SK-N-SH (cell line): ENCODE measurements around the gene ADAM11.

Experiments
- CHD2 ChIP-seq: fragments of 150-350 bp; IDR thresholded peaks from 2 replicates; pipeline ENCODE4 v1.6.1; 2018; ENCODE audit warnings: low read length; ENCODE audit not compliant: partially characterized antibody
- CTCF ChIP-seq: fragments of 200-600 bp; sonication (generic); IDR thresholded peaks from 2 replicates; pipeline ENCODE4 v1.6.1; 2017; ENCODE audit warnings: antibody characterized with exemption, mild to moderate bottlenecking, moderate library complexity
- EZH2phosphoT487 ChIP-seq: fragments of 200-600 bp; sonication (generic); IDR thresholded peaks from 2 replicates; pipeline ENCODE4 v1.6.1; 2017; ENCODE audit warnings: low read depth, mixed run types, mild to moderate bottlenecking, antibody characterized with exemption, moderate library complexity, borderline replicate concordance
- FOXM1 ChIP-seq: IDR thresholded peaks from 2 replicates; pipeline ENCODE4 v1.4.0; 2012; ENCODE audit warnings: low read depth, mild to moderate bottlenecking
- GABPA ChIP-seq: IDR thresholded peaks from 2 replicates; pipeline ENCODE4 v1.4.0; 2012; ENCODE audit warnings: low read depth, mild to moderate bottlenecking
- GATA2 ChIP-seq: sonication (generic); formaldehyde crosslinking; IDR thresholded peaks from 2 replicates; pipeline ENCODE4 v1.5.0; 2020; ENCODE audit warnings: mild to moderate bottlenecking, missing genetic modification reagents
- MEF2A ChIP-seq: IDR thresholded peaks from 2 replicates; pipeline ENCODE4 v1.4.0; 2012; ENCODE audit warnings: low read depth, borderline replicate concordance
- POLR2AphosphoS5 ChIP-seq: IDR thresholded peaks from 2 replicates; pipeline ENCODE4 v1.6.1; 2012; ENCODE audit warnings: low read depth, low read length
- RAD21 ChIP-seq: IDR thresholded peaks from 2 replicates; pipeline ENCODE4 v1.6.1; 2012; ENCODE audit warnings: mild to moderate bottlenecking, low read length
- RFX5 ChIP-seq: IDR thresholded peaks from 2 replicates; pipeline ENCODE4 v1.6.1; 2012; ENCODE audit warnings: mild to moderate bottlenecking, improper control_type of control experiment, low read length

- TF ChIP-seq CTCF: no peak
- no peak for TF ChIP-seq POLR2AphosphoS5
- TF ChIP-seq CHD2: no peak
- TF ChIP-seq GABPA: no peak
- TF ChIP-seq RFX5: no peak
- no peak for TF ChIP-seq RAD21
- no peak for TF ChIP-seq FOXM1
- TF ChIP-seq MEF2A: no peak
- TF ChIP-seq EZH2phosphoT487: no peak
- no peak for TF ChIP-seq GATA2 (CRISPR knock-in tag)
Measured at GRCh38 chr17:44801880-44802279, 43.1 kb downstream of the ADAM11 start.
